ENCODE measurements around the gene ZNF813. TPM values are rescaled to one million over a fixed set of nuclear protein-coding genes. Genes with fewer than 3 reads are reported as not detected.
"Not testable (repeated sequence)": the region's sequence is repeated elsewhere in the genome, so short reads cannot be mapped to it uniquely, and the experiment has no call there.

ZNF813 gene
- total RNA-seq, 1 experiment from 2014 or later: 6.3 TPM

DNA sequence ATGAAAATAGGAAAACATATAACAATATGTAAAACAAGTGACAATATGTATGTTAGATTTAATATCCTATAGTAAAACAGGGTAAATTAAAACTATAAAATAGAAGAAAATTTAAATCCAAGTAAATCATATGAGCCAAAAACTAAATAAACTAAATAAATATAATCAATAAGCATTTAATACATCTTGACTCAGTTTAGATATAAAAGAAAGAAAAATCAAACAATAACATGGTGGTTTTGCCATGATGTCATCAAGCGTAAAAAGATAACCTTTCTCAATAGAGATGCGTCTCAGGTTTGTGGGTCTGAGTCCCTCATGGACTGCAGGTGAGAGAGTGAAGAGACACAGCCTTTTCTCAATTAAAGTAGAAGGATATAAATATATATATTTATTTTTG is 43.8 kb downstream of the ZNF813 start:
- Histone ChIP-seq H2AFZ (no peak overlapping the region), H3K9me2 (ENCODE audit: insufficient read depth) (no peaks in the 10 kb centered on the region), H3K27ac (no peak overlapping the region), H3K4me2 (no peak overlapping the region), H3K4me1 (replicated peaks; ENCODE audit: insufficient read depth) (no peaks in the 10 kb centered on the region), H4K20me1 (ENCODE audit: insufficient read depth) (no peaks in the 10 kb centered on the region), H3K79me2 (ENCODE audit: low read depth) (no peaks in the 10 kb centered on the region), H3K9me3 (ENCODE audit: insufficient read depth, low read depth) (no peaks in the 10 kb centered on the region), H3K36me3 (ENCODE audit: low read depth) (no peaks in the 10 kb centered on the region), H3F3A (ENCODE audit: insufficient read depth, low read depth) (no peaks in the 10 kb centered on the region), H3K4me3 (no peak overlapping the region), H3K27me3 (ENCODE audit: insufficient read depth, low read depth) (no peaks in the 10 kb centered on the region)
- BruUV-seq (replicated peaks): no TSS peak
- TF ChIP-seq EZH2 (IDR thresholded peaks at IDR 0.05; ENCODE audit: low read depth): no peak
- TF ChIP-seq CTCF (conservative IDR thresholded peaks at IDR 0.05): no peak
- POLR2A ChIA-PET (ENCODE audit: unreplicated experiment): no interaction called here
- no peak for DNase-seq
- CTCF ChIA-PET: no interaction called here
- intact Hi-C loops (cut with micrococcal nuclease; ENCODE audit: unreplicated experiment): loop anchor here (10.0 kb wide), 1 partner anchor 77 kb away; the partner anchor contains the start of gene ZNF761

DNA sequence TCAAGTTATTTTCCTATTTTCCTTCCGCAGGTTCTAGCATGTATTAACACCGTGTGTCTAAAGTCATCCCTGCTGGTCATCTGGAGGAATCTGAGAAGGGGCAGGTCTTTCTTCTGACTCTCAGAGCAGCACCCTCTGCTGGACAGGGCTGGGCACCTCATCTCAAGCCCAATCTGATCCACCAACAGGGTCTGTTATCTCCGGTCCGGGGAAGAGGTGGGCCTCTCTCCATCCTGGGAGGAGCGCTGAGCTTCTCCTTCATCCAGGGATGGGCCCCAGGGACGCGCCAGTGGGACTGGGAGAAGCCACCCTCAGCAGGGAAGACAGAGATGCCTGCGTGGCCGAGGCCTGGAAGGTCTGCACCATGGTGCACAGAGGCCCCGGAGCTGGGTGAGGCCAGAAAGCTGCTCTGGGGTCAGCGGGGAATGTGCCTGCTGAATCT is 44.4 kb downstream of the ZNF813 start:
- no TSS peak for BruUV-seq (replicated peaks)
- H3K9me2 ChIP-seq (ENCODE audit: insufficient read depth): no peaks in the 10 kb centered on the region
- H3F3A ChIP-seq (ENCODE audit: insufficient read depth, low read depth): no peaks in the 10 kb centered on the region
- H2AFZ ChIP-seq: no peak overlapping the region
- DNase-seq: peak; percentile 29 to 44
- H3K4me2 ChIP-seq: no peak overlapping the region
- H3K9me3 ChIP-seq (ENCODE audit: insufficient read depth, low read depth): no peaks in the 10 kb centered on the region
- ChIA-PET POLR2A (ENCODE audit: unreplicated experiment) (interaction anchor here (0.5 kb wide), 1 partner anchor 924 kb away, joined by 3 read pairs; no protein-coding TSS in a partner anchor), CTCF (no interaction called here)
- H3K79me2 ChIP-seq (ENCODE audit: low read depth): no peaks in the 10 kb centered on the region
- no peaks in the 10 kb centered on the region for H3K27me3 ChIP-seq (ENCODE audit: insufficient read depth, low read depth)
- TF ChIP-seq CTCF (conservative IDR thresholded peaks at IDR 0.05) (peak; percentile 69), EZH2 (IDR thresholded peaks at IDR 0.05; ENCODE audit: low read depth) (no peak)
- H3K36me3 ChIP-seq (ENCODE audit: low read depth): no peaks in the 10 kb centered on the region
- no peak overlapping the region for H3K4me3 ChIP-seq
- no peaks in the 10 kb centered on the region for H3K4me1 ChIP-seq (replicated peaks; ENCODE audit: insufficient read depth)
- intact Hi-C loops (cut with micrococcal nuclease; ENCODE audit: unreplicated experiment): loop anchor here (10.0 kb wide), 1 partner anchor 77 kb away; the partner anchor contains the start of gene ZNF761
- H3K27ac ChIP-seq: no peak overlapping the region
- no peaks in the 10 kb centered on the region for H4K20me1 ChIP-seq (ENCODE audit: insufficient read depth)

DNA sequence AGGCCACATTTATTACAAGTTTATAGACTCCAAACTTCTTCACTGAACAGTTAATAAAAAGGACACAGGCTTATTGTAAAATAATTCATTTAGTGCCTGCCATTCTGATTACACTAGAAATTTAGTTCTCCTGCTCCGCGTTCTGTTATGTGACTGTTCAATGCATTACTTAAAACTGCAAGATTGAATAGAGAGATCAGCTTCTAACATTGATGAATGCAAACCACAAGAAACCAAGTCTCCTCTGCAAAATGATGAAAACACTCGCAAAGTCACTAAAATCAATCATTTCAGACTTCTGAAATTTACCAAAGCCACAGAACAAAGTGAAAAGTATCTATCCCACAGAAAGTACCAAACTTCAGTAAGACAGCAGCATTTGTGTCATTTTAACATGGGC is 47.5 kb downstream of the ZNF813 start:
- H3K27me3 ChIP-seq (ENCODE audit: insufficient read depth, low read depth); H4K20me1 ChIP-seq (ENCODE audit: insufficient read depth); H3K4me2 ChIP-seq; H3K4me1 ChIP-seq (replicated peaks; ENCODE audit: insufficient read depth); H3F3A ChIP-seq (ENCODE audit: insufficient read depth, low read depth); BruUV-seq (replicated peaks); H3K36me3 ChIP-seq (ENCODE audit: low read depth); H2AFZ ChIP-seq; H3K9me3 ChIP-seq (ENCODE audit: insufficient read depth, low read depth); H3K79me2 ChIP-seq (ENCODE audit: low read depth); CTCF ChIA-PET; H3K27ac ChIP-seq; H3K4me3 ChIP-seq; H3K9me2 ChIP-seq (ENCODE audit: insufficient read depth); DNase-seq: not testable (repeated sequence)
- intact Hi-C loops (cut with micrococcal nuclease; ENCODE audit: unreplicated experiment): loop anchor here (10.0 kb wide), 1 partner anchor 80 kb away; the partner anchor contains the start of gene ZNF761
- POLR2A ChIA-PET (ENCODE audit: unreplicated experiment): interaction anchor here (0.6 kb wide), 1 partner anchor 1896 kb away, joined by 3 read pairs; no protein-coding TSS in a partner anchor

Data from PC-9 (cell line).